Ovary (tissue), 3 donors: Measurements from ENCODE around the gene RAB17.

Source experiments
- EP300 ChIP-seq: sonication (generic); formaldehyde crosslinking; IDR thresholded peaks from one replicate; pipeline ENCODE4 v1.6.1; 2017; ENCODE audit warnings: antibody characterized with exemption
- POLR2A ChIP-seq: fragments of 450-650 bp; IDR thresholded peaks from one replicate; pipeline ENCODE4 v1.6.1; 2017; ENCODE audit warnings: antibody characterized with exemption, mild to moderate bottlenecking, moderate library complexity
- TF ChIP-seq, protein P1 (sequence below), 3 donors: fragments of 450-650 bp in 2 of 3; fragments of 200-600 bp in 1 of 3; IDR thresholded peaks; one replicate each; pipeline versions ENCODE4 v1.5.1 to v1.8.0; 2016 to 2022; ENCODE audit warnings: antibody characterized with exemption in 3 of 3, mild to moderate bottlenecking in 1 of 3
- donor health status: DM: no; HTN: no; CAD: no.

DNA sequence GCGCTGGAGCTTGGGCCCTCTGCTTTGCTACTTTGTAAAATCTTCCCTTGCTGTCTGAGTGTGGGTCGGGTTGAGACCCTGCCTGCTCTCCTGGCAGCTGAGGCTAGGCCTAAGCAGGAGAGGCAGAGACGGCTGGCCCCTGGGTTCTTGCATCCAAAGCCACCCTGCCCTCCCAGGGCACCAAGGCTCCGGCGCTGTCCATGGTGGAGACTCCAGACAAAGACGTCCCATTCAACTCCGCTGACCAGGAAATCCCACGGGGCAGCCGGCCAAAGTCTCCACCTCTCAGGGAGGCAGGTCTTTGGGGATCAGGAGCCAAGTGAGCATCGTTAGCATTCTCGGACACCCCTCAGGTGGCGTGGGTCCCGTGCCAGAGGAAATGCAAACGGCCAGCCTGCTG is 26.7 kb downstream of the RAB17 start:
- no peak for TF ChIP-seq POLR2A
- TF ChIP-seq, protein P1, sequence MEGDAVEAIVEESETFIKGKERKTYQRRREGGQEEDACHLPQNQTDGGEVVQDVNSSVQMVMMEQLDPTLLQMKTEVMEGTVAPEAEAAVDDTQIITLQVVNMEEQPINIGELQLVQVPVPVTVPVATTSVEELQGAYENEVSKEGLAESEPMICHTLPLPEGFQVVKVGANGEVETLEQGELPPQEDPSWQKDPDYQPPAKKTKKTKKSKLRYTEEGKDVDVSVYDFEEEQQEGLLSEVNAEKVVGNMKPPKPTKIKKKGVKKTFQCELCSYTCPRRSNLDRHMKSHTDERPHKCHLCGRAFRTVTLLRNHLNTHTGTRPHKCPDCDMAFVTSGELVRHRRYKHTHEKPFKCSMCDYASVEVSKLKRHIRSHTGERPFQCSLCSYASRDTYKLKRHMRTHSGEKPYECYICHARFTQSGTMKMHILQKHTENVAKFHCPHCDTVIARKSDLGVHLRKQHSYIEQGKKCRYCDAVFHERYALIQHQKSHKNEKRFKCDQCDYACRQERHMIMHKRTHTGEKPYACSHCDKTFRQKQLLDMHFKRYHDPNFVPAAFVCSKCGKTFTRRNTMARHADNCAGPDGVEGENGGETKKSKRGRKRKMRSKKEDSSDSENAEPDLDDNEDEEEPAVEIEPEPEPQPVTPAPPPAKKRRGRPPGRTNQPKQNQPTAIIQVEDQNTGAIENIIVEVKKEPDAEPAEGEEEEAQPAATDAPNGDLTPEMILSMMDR (IDR thresholded peaks at IDR 0.05) = no peak
- TF ChIP-seq EP300 = no peak
